HG02885 (cell line): ENCODE data around the gene ZSCAN20.

Experiments used
- ATAC-seq: cut with Tn5 transposase; IDR thresholded peaks from one replicate; pipeline ENCODE4 v1.9.1; 2021; ENCODE audit warnings: mild to moderate bottlenecking; ENCODE audit not compliant: unreplicated experiment, poor library complexity

Gene ZSCAN20

GRCh38 chr1:33472269-33472980, at the start of gene ZSCAN20:
Gene ZSCAN20, plus strand, starts transcription at chr1:33472645. Its CDS starts 6,644 bp downstream, at chr1:33479289.
- ATAC-seq: peak; percentile 93

DNA sequence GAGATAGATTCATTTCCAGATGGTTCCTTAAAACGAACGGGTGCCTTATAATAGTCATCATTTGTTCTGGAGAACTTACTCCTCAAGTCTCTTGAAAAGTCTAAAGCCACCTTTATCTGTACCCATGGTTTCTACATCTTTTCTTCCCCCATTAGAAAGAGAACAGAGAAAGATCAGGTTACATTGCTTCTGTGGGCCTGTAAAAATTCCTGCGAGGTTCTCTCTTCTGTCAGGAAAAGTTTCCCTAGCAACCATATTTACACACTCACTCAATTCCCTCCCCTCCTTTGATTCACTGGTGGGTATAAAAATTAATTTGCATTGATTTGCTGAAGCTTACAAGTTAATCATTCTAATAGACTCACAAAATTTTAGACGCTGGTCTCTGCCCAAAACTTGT, 48.2 kb upstream of the ZSCAN20 start:
- ATAC-seq: no peak

- ATAC-seq: no peak
These were observed 47.8 kb upstream of the ZSCAN20 start for GRCh38 chr1:33424610-33425009.

DNA sequence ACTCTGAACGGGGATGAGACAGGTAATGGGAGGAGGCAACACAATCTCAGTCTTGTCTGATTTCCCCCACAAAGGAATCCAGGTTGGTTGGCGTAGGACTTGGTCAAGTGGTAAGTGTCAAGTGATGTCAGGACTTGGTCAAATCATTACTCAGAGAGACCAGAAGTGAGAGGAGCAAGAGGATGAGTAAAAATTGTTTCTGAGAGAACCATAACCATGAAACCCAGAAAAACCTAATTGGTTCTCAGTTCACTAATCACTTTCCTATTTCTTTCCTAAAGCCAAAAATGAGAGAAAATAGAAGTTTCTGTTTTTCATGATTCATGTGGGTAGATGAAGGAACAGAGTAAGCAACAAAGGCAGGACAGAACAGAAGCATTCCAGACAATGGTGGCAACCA, 46.5 kb upstream of the ZSCAN20 start:
- ATAC-seq: no peak

GRCh38 chr1:33426916-33427315, 45.5 kb upstream of the ZSCAN20 start:
- no peak for ATAC-seq

DNA sequence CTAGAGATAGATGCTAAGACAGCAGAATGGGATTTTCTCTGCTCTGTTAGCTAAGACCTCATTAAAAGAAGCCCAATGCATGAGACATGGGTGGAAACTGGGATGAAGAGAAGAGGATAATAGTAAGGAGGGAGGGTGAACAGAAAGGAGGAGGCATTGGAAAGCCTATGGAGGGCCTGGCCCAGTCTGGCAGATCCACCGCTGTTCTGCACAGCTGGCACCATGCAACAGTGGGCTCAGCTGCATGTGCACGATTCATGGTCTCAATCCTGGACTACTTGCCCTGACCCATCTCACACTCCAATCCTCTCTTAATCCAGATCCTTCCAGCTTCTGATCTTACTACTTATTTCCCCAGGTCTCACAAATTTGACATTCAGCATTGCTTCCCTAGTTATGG, 43.8 kb upstream of the ZSCAN20 start:
- no peak for ATAC-seq

GRCh38 chr1:33429332-33429731, 43.1 kb upstream of the ZSCAN20 start:
- ATAC-seq: no peak

GRCh38 chr1:33429856-33430691, 42.4 kb upstream of the ZSCAN20 start:
- ATAC-seq: peak; percentile 3

GRCh38 chr1:33430692-33431593, 41.5 kb upstream of the ZSCAN20 start, which contains the start of gene PHC2:
Gene PHC2, minus strand, starts transcription at chr1:33431095. Its CDS starts 55,556 bp downstream, at chr1:33375539.
- ATAC-seq: peak; percentile 94

DNA sequence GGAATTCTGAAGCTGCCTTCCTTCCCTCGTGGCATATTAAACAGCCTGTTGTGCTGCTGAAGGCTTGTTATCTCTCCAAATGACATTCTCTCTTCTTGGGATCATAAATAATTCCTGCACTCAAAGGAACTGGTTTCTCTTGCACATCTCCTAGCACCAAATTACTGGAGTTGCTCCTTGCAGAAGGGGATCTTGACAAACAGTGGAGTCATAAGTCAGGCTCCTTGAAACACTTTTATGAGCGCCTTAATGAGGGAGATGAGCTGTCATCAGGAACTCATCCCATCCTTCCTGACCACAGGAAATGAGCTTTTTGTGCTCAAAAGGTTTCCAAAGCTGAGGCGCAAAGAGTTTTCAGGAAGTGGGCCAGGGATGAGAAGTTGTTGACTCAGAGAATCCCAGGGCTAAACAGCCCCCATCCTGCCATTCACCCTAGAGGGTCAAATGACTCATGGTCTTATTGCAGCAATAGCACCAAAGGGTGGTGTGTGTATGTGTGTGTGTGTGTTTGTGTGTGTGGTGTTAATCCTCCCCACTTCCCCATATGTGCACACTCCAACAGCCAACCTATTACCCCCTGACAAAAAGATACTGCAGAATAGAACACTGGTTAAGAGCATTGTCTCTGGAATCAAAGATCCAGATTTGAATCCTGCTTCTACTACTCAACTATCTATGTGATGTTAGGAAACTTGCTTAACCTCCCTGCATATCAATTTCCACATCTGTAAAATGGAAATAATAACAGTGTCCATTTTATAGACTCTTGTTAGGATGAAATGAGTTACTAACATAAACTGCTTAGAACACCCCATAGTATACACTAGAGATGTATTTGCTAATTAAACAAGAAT, 38.7 kb upstream of the ZSCAN20 start:
- ATAC-seq: no peak

GRCh38 chr1:33434363-33434750, 38.1 kb upstream of the ZSCAN20 start:
- ATAC-seq: no peak

- ATAC-seq: no peak
These were observed 37.2 kb upstream of the ZSCAN20 start for GRCh38 chr1:33435096-33435820.

DNA sequence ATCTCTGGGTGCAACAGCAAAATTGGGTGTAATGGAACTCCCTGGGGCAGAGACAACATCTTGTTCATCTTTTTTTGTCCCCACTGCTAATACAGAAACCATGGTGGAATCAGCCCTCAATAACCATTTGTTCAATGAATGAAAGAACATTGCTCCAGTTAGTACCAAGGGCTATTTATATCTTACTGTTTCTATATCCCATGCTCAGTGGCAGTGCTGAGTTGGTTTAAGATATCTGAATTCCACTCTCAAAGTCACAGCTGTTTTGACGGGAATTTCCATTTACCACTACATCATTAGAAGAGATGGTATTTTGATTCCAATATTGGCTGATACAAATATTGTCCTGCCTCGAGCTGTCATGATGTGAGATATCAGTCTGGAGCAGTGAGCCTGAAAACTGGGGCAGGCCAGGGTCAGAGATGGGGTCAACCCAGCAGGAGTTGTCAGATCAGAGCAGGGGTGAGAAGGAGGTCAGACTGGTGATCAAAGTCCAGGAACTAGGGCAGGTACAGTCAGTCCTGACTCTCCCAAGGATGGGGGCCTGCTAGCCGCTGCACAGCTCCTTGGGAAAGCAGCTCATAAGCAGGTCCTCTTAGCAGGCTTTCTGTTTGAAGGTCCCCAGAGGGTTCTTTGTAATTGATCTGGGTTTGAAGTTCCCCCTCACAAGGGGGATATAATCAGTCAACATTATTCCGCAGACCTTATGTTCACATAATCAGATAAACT, 35.7 kb upstream of the ZSCAN20 start:
- ATAC-seq: no peak

GRCh38 chr1:33438364-33439160, 33.9 kb upstream of the ZSCAN20 start:
- no peak for ATAC-seq

DNA sequence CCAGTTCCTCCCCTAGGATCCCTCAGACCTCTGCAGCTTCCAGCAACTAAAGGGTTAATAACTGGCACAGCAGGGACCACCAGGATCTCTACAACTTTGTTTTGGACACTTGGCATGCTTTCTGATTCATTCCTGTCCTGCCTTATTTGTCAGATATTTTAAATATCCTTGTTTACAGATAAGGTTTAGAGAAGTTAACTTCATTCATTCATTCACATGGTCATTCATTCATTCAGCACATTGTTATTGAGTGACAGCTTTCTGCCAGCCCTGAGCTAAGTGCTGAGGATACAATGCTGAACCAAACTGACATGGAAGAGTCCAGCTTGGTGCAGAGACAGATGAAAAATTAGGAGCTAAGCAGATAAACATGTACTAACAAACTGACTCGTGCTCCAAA, 32.8 kb upstream of the ZSCAN20 start:
- no peak for ATAC-seq

GRCh38 chr1:33441088-33441745, 31.2 kb upstream of the ZSCAN20 start:
- no peak for ATAC-seq

- no peak for ATAC-seq
These were observed 30.3 kb upstream of the ZSCAN20 start for GRCh38 chr1:33442141-33442540.
